GM19043 (cell line): ENCODE measurements around the gene RABL2B.

ENCODE experiments used
- ATAC-seq: cut with Tn5 transposase; IDR thresholded peaks from one replicate; pipeline ENCODE4 v1.9.1; 2021; ENCODE audit warnings: low read depth; ENCODE audit not compliant: unreplicated experiment

Gene RABL2B

GRCh38 chr22:50724616-50725015 is 58.8 kb downstream of the RABL2B start:
- no peak for ATAC-seq

- ATAC-seq, result no peak
These were observed 59.4 kb downstream of the RABL2B start for GRCh38 chr22:50723991-50724390.

- ATAC-seq, result no peak
These were observed 60.6 kb downstream of the RABL2B start for GRCh38 chr22:50722716-50723428.

GRCh38 chr22:50722048-50722701 is 61.3 kb downstream of the RABL2B start:
- no peak for ATAC-seq

GRCh38 chr22:50721257-50721844 is 62.1 kb downstream of the RABL2B start:
- no peak for ATAC-seq

GRCh38 chr22:50720301-50721256 is 62.9 kb downstream of the RABL2B start:
- no peak for ATAC-seq

- no peak for ATAC-seq
These were observed 63.6 kb downstream of the RABL2B start for GRCh38 chr22:50719814-50720300.

- ATAC-seq, result no peak
These were observed 65.1 kb downstream of the RABL2B start for GRCh38 chr22:50718352-50718709.

- no peak for ATAC-seq
These were observed 65.6 kb downstream of the RABL2B start for GRCh38 chr22:50717709-50718351.
